CD14-positive monocyte (primary cell): ENCODE results near the gene GCNT1. TPM values are rescaled to one million over a fixed set of nuclear protein-coding genes. Genes with fewer than 3 reads are reported as not detected.

Experiments
- DNase-seq, 3 donors: peaks; one replicate each; pipeline ENCODE4 v3.0.0-alpha.2; 2011 to 2022
- H2AFZ ChIP-seq: 2 replicates; pipeline ENCODE4 v1.6.0; 2012; ENCODE audit warnings: mild to moderate bottlenecking, low read depth, low read length, inconsistent platforms; ENCODE audit not compliant: insufficient read depth, poor library complexity, severe bottlenecking
- H3K27ac ChIP-seq, 2 donors: 1 replicate in 1 of 2; 2 replicates in 1 of 2; pipeline ENCODE4 v1.5.1; 2012 to 2013; ENCODE audit warnings: low read length in 2 of 2, control low read depth in 1 of 2, inconsistent platforms in 1 of 2, low read depth in 1 of 2, mild to moderate bottlenecking in 1 of 2
- H3K27me3 ChIP-seq, 2 donors: one replicate each; pipeline versions ENCODE4 v1.6.0 to v1.6.1; 2011 to 2013; ENCODE audit warnings: low read length in 2 of 2; ENCODE audit not compliant: control insufficient read depth in 2 of 2, insufficient read depth in 2 of 2
- H3K36me3 ChIP-seq, 2 donors: replicated peaks in 1 of 2; 1 replicate in 1 of 2; 2 replicates in 1 of 2; pipeline versions ENCODE4 v1.5.1 to v1.6.1; 2012 to 2013; ENCODE audit warnings: low read length in 2 of 2, control low read depth in 1 of 2, inconsistent platforms in 1 of 2, mild to moderate bottlenecking in 1 of 2; ENCODE audit not compliant: insufficient read depth in 2 of 2, control insufficient read depth in 1 of 2
- H3K4me1 ChIP-seq, 2 donors: 1 replicate in 1 of 2; 2 replicates in 1 of 2; pipeline versions ENCODE4 v1.5.1 to v1.6.1; 2012 to 2013; ENCODE audit warnings: low read length in 2 of 2, control low read depth in 1 of 2, inconsistent platforms in 1 of 2, mild to moderate bottlenecking in 1 of 2, moderate library complexity in 1 of 2; ENCODE audit not compliant: insufficient read depth in 2 of 2, control insufficient read depth in 1 of 2
- H3K4me2 ChIP-seq: replicated peaks from 2 replicates; pipeline ENCODE3; 2012; ENCODE audit warnings: low read length, moderate library complexity, mild to moderate bottlenecking; ENCODE audit not compliant: poor library complexity, severe bottlenecking; ENCODE audit errors: extremely low read depth
- H3K4me3 ChIP-seq, 3 experiments: fragments of 200-600 bp in 1 of 3; sonication (generic) in 1 of 3; replicated peaks in 1 of 3; 1 replicate in 2 of 3; 2 replicates in 1 of 3; pipeline ENCODE4 v1.5.1; 2011 to 2013; ENCODE audit warnings: low read length in 3 of 3, mild to moderate bottlenecking in 3 of 3, control low read depth in 2 of 3, low read depth in 2 of 3, inconsistent platforms in 1 of 3, moderate library complexity in 1 of 3
- H3K79me2 ChIP-seq: 2 replicates; pipeline ENCODE4 v1.6.0; 2012; ENCODE audit warnings: mild to moderate bottlenecking, control low read depth, inconsistent platforms, low read length, moderate library complexity; ENCODE audit not compliant: insufficient read depth
- H3K9ac ChIP-seq: 2 replicates; pipeline ENCODE4 v1.6.0; 2017; ENCODE audit warnings: low read length, mild to moderate bottlenecking; ENCODE audit not compliant: insufficient read depth, poor library complexity, severe bottlenecking
- H3K9me3 ChIP-seq, 2 donors: replicated peaks in 1 of 2; 1 replicate in 1 of 2; 2 replicates in 1 of 2; pipeline versions ENCODE4 v1.5.1 to v1.6.1; 2012 to 2013; ENCODE audit warnings: low read length in 2 of 2, control low read depth in 1 of 2; ENCODE audit not compliant: control insufficient read depth in 1 of 2, insufficient read depth in 1 of 2
- H4K20me1 ChIP-seq: 2 replicates; pipeline ENCODE4 v1.6.0; 2012; ENCODE audit warnings: mild to moderate bottlenecking, low read length, control low read depth, moderate library complexity; ENCODE audit not compliant: insufficient read depth
- H3K27ac Mint-ChIP-seq, 7 donors: one replicate each; pipeline ENCODE4 v1.8.0; 2020; ENCODE audit warnings: mild to moderate bottlenecking in 7 of 7, mixed read lengths in 7 of 7, moderate library complexity in 6 of 7, inconsistent platforms in 2 of 7
- H3K27me3 Mint-ChIP-seq, 3 donors: one replicate each; pipeline ENCODE4 v1.8.0; 2021 to 2022; ENCODE audit warnings: low read depth in 3 of 3, mild to moderate bottlenecking in 3 of 3, mixed read lengths in 3 of 3, moderate library complexity in 3 of 3, inconsistent platforms in 1 of 3
- H3K36me3 Mint-ChIP-seq, 2 donors: one replicate each; pipeline ENCODE4 v1.8.0; 2020; ENCODE audit warnings: mixed read lengths in 2 of 2, inconsistent platforms in 1 of 2, mild to moderate bottlenecking in 1 of 2
- H3K4me1 Mint-ChIP-seq: one replicate; pipeline ENCODE4 v1.8.0; 2020; ENCODE audit warnings: mild to moderate bottlenecking, mixed read lengths
- H3K4me3 Mint-ChIP-seq, 2 donors: one replicate each; pipeline ENCODE4 v1.8.0; 2020; ENCODE audit warnings: mild to moderate bottlenecking in 2 of 2, mixed read lengths in 2 of 2, moderate library complexity in 1 of 2
- H3K9me3 Mint-ChIP-seq, 7 donors: one replicate each; pipeline ENCODE4 v1.8.0; 2020 to 2022; ENCODE audit warnings: mixed read lengths in 7 of 7, mild to moderate bottlenecking in 6 of 7, moderate library complexity in 6 of 7, inconsistent platforms in 2 of 7
- WGBS: methylation state at CpG from one replicate; pipeline ENCODE4 v1.1.5; 2013; ENCODE audit warnings: missing lambda C conversion rate; ENCODE audit not compliant: insufficient coverage; 5-methylcytosine and 5-hydroxymethylcytosine counted together
- intact Hi-C, 2 donors: fragments of 100-400 bp; cut with micrococcal nuclease; formaldehyde crosslinking; loops; one replicate each; pipeline versions ENCODE4 v1.15.0 to v1.15.1; 2023
- polyA plus RNA-seq, 3 donors: library from polyadenylated mRNA; depleted of rRNA in 1 of 3; unstranded in 2 of 3; stranded (reverse) in 1 of 3; fragments of 300-500 nt in 2 of 3; fragments of >200 nt in 1 of 3; fragmentation: Illumina TruSeq in 2 of 3; gene quantifications; 1 replicate in 2 of 3; 2 replicates in 1 of 3; pipeline ENCODE4 v1.2.3, GENCODE V29; 2012 to 2021
- TF ChIP-seq, protein P1 (sequence below): fragments of 200-600 bp; IDR thresholded peaks from one replicate; pipeline ENCODE4 v1.8.0; 2022; ENCODE audit warnings: antibody characterized with exemption, mild to moderate bottlenecking

The GCNT1 gene
- polyA plus RNA-seq, 3 donors, result 8.4 to 15.4 (median 9.3) TPM

DNA sequence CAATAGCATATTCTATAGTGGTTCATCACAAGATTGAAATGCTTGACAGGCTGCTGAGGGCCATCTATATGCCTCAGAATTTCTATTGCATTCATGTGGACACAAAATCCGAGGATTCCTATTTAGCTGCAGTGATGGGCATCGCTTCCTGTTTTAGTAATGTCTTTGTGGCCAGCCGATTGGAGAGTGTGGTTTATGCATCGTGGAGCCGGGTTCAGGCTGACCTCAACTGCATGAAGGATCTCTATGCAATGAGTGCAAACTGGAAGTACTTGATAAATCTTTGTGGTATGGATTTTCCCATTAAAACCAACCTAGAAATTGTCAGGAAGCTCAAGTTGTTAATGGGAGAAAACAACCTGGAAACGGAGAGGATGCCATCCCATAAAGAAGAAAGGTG, 43.8 kb downstream of the GCNT1 start:
- Histone ChIP-seq H3K4me3 (no peak overlapping the region), H2AFZ (no peak overlapping the region), H4K20me1 (no peaks in the 10 kb centered on the region), H3K36me3 (peaks cover 19 to 40% of the 10 kb centered on the region in 2 donors), H3K4me2 (no peak overlapping the region), H3K4me1 (no peaks in the 10 kb centered on the region), H3K27ac (no peak overlapping the region), H3K27me3 (no peaks in the 10 kb centered on the region), H3K9ac (no peak overlapping the region), H3K79me2 (peaks cover 52% of the 10 kb centered on the region), H3K9me3 (no peaks in the 10 kb centered on the region)
- intact Hi-C loops, result no loop called here
- DNase-seq, result no peak
- Mint-ChIP-seq H3K36me3 (peaks cover 46 to 58% of the 10 kb centered on the region in 2 donors), H3K9me3 (no peaks in the 10 kb centered on the region), H3K27me3 (peaks cover 0 to 1% (median 0%) of the 10 kb centered on the region in 3 donors), H3K27ac (peak overlapping the region in 1 of 7 donors; percentile 35), H3K4me3 (no peak overlapping the region), H3K4me1 (peaks cover 16% of the 10 kb centered on the region)
- TF ChIP-seq, protein P1, sequence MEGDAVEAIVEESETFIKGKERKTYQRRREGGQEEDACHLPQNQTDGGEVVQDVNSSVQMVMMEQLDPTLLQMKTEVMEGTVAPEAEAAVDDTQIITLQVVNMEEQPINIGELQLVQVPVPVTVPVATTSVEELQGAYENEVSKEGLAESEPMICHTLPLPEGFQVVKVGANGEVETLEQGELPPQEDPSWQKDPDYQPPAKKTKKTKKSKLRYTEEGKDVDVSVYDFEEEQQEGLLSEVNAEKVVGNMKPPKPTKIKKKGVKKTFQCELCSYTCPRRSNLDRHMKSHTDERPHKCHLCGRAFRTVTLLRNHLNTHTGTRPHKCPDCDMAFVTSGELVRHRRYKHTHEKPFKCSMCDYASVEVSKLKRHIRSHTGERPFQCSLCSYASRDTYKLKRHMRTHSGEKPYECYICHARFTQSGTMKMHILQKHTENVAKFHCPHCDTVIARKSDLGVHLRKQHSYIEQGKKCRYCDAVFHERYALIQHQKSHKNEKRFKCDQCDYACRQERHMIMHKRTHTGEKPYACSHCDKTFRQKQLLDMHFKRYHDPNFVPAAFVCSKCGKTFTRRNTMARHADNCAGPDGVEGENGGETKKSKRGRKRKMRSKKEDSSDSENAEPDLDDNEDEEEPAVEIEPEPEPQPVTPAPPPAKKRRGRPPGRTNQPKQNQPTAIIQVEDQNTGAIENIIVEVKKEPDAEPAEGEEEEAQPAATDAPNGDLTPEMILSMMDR, result no peak
- WGBS, result 0% methylated on average over 3 of the region's 6 CpGs

DNA sequence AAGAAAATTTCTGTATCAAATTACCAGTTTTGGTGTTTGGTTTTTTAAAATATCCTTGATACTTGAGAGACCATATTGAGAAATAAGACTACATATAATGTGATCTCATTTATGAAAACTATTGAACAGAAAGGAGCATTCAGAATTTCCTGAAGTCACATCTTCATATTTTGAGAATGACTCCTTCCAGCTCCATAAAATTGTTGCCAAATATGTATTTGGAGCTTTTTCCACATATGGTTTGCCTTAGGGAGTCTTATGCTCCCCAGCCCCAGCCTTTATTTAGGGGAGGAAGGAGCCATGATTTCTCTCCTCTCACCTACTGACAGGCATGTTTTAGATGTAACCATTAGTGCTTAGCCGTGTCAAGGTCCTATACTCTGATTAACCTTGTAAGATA, 51.1 kb downstream of the GCNT1 start:
- H3K36me3 ChIP-seq, result no peaks in the 10 kb centered on the region
- no peaks in the 10 kb centered on the region for H3K27me3 ChIP-seq
- H3K4me3 Mint-ChIP-seq, result no peak overlapping the region
- no peak overlapping the region for H3K4me2 ChIP-seq
- peaks cover 3% of the 10 kb centered on the region for H3K4me1 Mint-ChIP-seq
- no peak overlapping the region for H3K4me3 ChIP-seq
- no peak overlapping the region for H3K27ac Mint-ChIP-seq
- no peaks in the 10 kb centered on the region for H3K9me3 ChIP-seq
- H4K20me1 ChIP-seq, result no peaks in the 10 kb centered on the region
- H3K79me2 ChIP-seq, result peaks cover 5% of the 10 kb centered on the region
- no peak for DNase-seq
- intact Hi-C loops, result no loop called here
- no peak overlapping the region for H3K9ac ChIP-seq
- H3K36me3 Mint-ChIP-seq, result peaks cover 5 to 16% of the 10 kb centered on the region in 2 donors
- no CpG with 5 or more reads among the region's 1 CpG for WGBS
- no peak overlapping the region for H2AFZ ChIP-seq
- H3K4me1 ChIP-seq, result no peaks in the 10 kb centered on the region
- H3K27ac ChIP-seq, result no peak overlapping the region
- peaks cover 0 to 9% (median 6%) of the 10 kb centered on the region in 7 donors for H3K9me3 Mint-ChIP-seq
- peaks cover 0 to 2% (median 2%) of the 10 kb centered on the region in 3 donors for H3K27me3 Mint-ChIP-seq
- TF ChIP-seq, protein P1, result no peak
